ENCODE measurements around the gene ADPRH. TPM values are rescaled to one million over a fixed set of nuclear protein-coding genes. Genes with fewer than 3 reads are reported as not detected.

ADPRH gene
- total RNA-seq, 1 experiment from 2014 or later, result 2.8 TPM

DNA sequence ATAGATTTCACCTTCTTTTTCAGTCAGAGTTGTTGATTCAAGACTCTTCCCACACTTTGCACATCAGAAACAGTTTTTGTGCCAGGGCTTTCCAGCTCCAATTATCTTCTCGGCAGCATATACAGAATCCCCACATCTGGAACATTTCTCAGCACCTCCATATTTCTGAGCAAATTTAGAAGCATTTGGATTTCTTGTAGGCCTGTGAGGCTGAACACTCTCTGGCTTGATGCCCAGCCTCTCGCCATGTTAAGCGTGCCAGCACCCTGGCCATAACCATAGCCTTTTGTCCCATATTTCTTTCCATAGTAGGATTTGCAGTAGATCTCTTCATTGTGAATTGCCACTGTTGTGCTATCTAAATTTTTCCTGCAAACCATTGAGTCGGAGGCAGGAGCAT, 48.1 kb upstream of the ADPRH start:
- H3K27ac Mint-ChIP-seq (ENCODE audit: unreplicated experiment), result no peak overlapping the region
- intact Hi-C loops (cut with micrococcal nuclease; ENCODE audit: unreplicated experiment), result no loop called here
- H3K4me3 ChIP-seq (ENCODE audit: low read depth, low read length), result no peak overlapping the region
- TF ChIP-seq, protein P1, sequence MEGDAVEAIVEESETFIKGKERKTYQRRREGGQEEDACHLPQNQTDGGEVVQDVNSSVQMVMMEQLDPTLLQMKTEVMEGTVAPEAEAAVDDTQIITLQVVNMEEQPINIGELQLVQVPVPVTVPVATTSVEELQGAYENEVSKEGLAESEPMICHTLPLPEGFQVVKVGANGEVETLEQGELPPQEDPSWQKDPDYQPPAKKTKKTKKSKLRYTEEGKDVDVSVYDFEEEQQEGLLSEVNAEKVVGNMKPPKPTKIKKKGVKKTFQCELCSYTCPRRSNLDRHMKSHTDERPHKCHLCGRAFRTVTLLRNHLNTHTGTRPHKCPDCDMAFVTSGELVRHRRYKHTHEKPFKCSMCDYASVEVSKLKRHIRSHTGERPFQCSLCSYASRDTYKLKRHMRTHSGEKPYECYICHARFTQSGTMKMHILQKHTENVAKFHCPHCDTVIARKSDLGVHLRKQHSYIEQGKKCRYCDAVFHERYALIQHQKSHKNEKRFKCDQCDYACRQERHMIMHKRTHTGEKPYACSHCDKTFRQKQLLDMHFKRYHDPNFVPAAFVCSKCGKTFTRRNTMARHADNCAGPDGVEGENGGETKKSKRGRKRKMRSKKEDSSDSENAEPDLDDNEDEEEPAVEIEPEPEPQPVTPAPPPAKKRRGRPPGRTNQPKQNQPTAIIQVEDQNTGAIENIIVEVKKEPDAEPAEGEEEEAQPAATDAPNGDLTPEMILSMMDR (IDR thresholded peaks at IDR 0.05; ENCODE audit: insufficient read depth in 1 of 2, low read depth in 1 of 2, low read length in 1 of 2, severe bottlenecking in 1 of 2, unreplicated experiment in 1 of 2), result no peak
- ChIA-PET CTCF (no interaction called here), POLR2A (no interaction called here)
- no peaks in the 10 kb centered on the region for H3K9me3 Mint-ChIP-seq (ENCODE audit: unreplicated experiment)
- H3K36me3 ChIP-seq (ENCODE audit: control insufficient read depth, insufficient read depth, low read length), result no peaks in the 10 kb centered on the region
- H3K27me3 ChIP-seq (replicated peaks; ENCODE audit: control insufficient read depth, insufficient read depth, low read length), result no peaks in the 10 kb centered on the region
- no peaks in the 10 kb centered on the region for H3K27me3 Mint-ChIP-seq (ENCODE audit: insufficient read depth, unreplicated experiment)
- no peaks in the 10 kb centered on the region for H3K4me1 ChIP-seq
- H3K4me1 Mint-ChIP-seq (ENCODE audit: low read depth, unreplicated experiment), result no peaks in the 10 kb centered on the region
- no peak for DNase-seq
- H3K4me3 Mint-ChIP-seq (ENCODE audit: unreplicated experiment), result no peak overlapping the region
- H3K36me3 Mint-ChIP-seq (ENCODE audit: insufficient read depth, unreplicated experiment), result no peaks in the 10 kb centered on the region
- no peaks in the 10 kb centered on the region for H3K9me3 ChIP-seq
- no TSS peak for BruUV-seq (replicated peaks)

DNA sequence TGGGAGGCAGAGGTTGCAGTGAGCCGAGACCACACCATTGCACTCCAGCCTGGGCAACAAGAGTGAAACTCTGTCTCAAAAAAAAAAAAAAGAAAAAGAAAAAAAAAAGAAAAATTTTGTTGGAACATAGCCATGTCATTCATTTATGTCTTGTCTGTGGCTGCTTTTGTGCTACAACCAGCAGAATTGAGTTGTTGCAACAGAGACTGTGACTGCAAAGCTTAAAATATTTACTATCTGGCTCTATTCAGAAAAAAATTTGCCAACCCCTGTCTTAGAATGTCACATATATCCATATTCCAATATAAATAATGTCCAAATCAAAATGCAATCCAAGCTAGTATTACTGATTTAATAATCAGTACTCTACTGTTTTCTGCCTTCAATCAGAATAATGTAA, 45.0 kb upstream of the ADPRH start:
- H3K27ac Mint-ChIP-seq (ENCODE audit: unreplicated experiment), result no peak overlapping the region
- CTCF ChIA-PET, result no interaction called here
- intact Hi-C loops (cut with micrococcal nuclease; ENCODE audit: unreplicated experiment), result no loop called here
- POLR2A ChIA-PET, result no interaction called here
- Histone ChIP-seq H3K4me1 (no peaks in the 10 kb centered on the region), H3K27me3 (replicated peaks; ENCODE audit: control insufficient read depth, insufficient read depth, low read length) (no peaks in the 10 kb centered on the region), H3K36me3 (ENCODE audit: control insufficient read depth, insufficient read depth, low read length) (no peaks in the 10 kb centered on the region), H3K4me3 (ENCODE audit: low read depth, low read length) (no peak overlapping the region), H3K9me3 (no peaks in the 10 kb centered on the region)
- no peaks in the 10 kb centered on the region for H3K9me3 Mint-ChIP-seq (ENCODE audit: unreplicated experiment)
- TF ChIP-seq, protein P1 (IDR thresholded peaks at IDR 0.05; ENCODE audit: insufficient read depth in 1 of 2, low read depth in 1 of 2, low read length in 1 of 2, severe bottlenecking in 1 of 2, unreplicated experiment in 1 of 2), result no peak
- no peaks in the 10 kb centered on the region for H3K4me1 Mint-ChIP-seq (ENCODE audit: low read depth, unreplicated experiment)
- no TSS peak for BruUV-seq (replicated peaks)
- no peak for DNase-seq
- H3K36me3 Mint-ChIP-seq (ENCODE audit: insufficient read depth, unreplicated experiment), result no peaks in the 10 kb centered on the region
- H3K27me3 Mint-ChIP-seq (ENCODE audit: insufficient read depth, unreplicated experiment), result peaks cover 2% of the 10 kb centered on the region
- H3K4me3 Mint-ChIP-seq (ENCODE audit: unreplicated experiment), result no peak overlapping the region

DNA sequence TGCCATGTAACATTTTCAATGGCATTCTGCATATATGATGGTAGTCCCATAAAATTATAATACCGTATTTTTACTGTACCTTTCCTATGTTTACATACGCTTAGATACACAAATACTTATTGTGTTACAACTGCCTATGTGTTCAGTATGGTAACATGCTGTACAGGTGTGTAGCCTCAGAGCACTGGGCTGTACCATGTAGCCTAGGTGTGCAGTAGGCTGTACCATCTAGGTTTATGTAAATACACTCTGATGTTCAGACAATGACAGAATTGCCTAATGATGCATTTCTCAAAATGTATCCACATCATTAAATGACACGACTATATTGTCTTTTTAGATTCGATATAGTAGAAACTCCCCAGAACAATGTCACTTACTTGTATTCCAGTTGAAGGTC, 42.5 kb upstream of the ADPRH start:
- no peak for DNase-seq
- no peak overlapping the region for H3K4me3 ChIP-seq (ENCODE audit: low read depth, low read length)
- POLR2A ChIA-PET, result no interaction called here
- intact Hi-C loops (cut with micrococcal nuclease; ENCODE audit: unreplicated experiment), result no loop called here
- H3K36me3 ChIP-seq (ENCODE audit: control insufficient read depth, insufficient read depth, low read length), result no peaks in the 10 kb centered on the region
- no peaks in the 10 kb centered on the region for H3K4me1 Mint-ChIP-seq (ENCODE audit: low read depth, unreplicated experiment)
- no peaks in the 10 kb centered on the region for H3K9me3 ChIP-seq
- CTCF ChIA-PET, result no interaction called here
- H3K4me3 Mint-ChIP-seq (ENCODE audit: unreplicated experiment), result no peak overlapping the region
- no peaks in the 10 kb centered on the region for H3K27me3 ChIP-seq (replicated peaks; ENCODE audit: control insufficient read depth, insufficient read depth, low read length)
- H3K36me3 Mint-ChIP-seq (ENCODE audit: insufficient read depth, unreplicated experiment), result no peaks in the 10 kb centered on the region
- TF ChIP-seq, protein P1 (IDR thresholded peaks at IDR 0.05; ENCODE audit: insufficient read depth in 1 of 2, low read depth in 1 of 2, low read length in 1 of 2, severe bottlenecking in 1 of 2, unreplicated experiment in 1 of 2), result no peak
- H3K4me1 ChIP-seq, result no peaks in the 10 kb centered on the region
- no TSS peak for BruUV-seq (replicated peaks)
- H3K27me3 Mint-ChIP-seq (ENCODE audit: insufficient read depth, unreplicated experiment), result peaks cover 2% of the 10 kb centered on the region
- no peak overlapping the region for H3K27ac Mint-ChIP-seq (ENCODE audit: unreplicated experiment)
- H3K9me3 Mint-ChIP-seq (ENCODE audit: unreplicated experiment), result no peaks in the 10 kb centered on the region
